Smooth muscle cell (in vitro differentiated cells): ENCODE data around the gene RMI2. TPM values are rescaled to one million over a fixed set of nuclear protein-coding genes. Genes with fewer than 3 reads are reported as not detected.

Source experiments
- DNase-seq: peaks from one replicate; lab custom pipeline; 2025; ENCODE audit not compliant: unreplicated experiment; lab: John Stamatoyannopoulos, UW
- H2AFZ ChIP-seq: fragments of 200-600 bp; sonication (generic); 2 replicates; pipeline ENCODE4 v1.6.0; 2016; ENCODE audit warnings: antibody characterized with exemption, low read depth, mild to moderate bottlenecking
- H3F3A ChIP-seq: fragments of 200-600 bp; sonication (generic); 2 replicates; pipeline ENCODE4 v1.6.0; 2017; ENCODE audit warnings: antibody characterized with exemption, low read depth
- H3K27ac ChIP-seq: fragments of 200-600 bp; sonication (generic); 2 replicates; pipeline ENCODE4 v1.5.1; 2016; ENCODE audit warnings: low read depth, mild to moderate bottlenecking
- H3K27me3 ChIP-seq: fragments of 200-600 bp; sonication (generic); 2 replicates; pipeline ENCODE4 v1.6.1; 2016; ENCODE audit warnings: low read depth, mild to moderate bottlenecking
- H3K36me3 ChIP-seq: fragments of 200-600 bp; sonication (generic); 2 replicates; pipeline ENCODE4 v1.5.1; 2016; ENCODE audit warnings: low read depth
- H3K4me1 ChIP-seq: fragments of 200-600 bp; sonication (generic); 2 replicates; pipeline ENCODE4 v1.5.1; 2016; ENCODE audit warnings: low read depth
- H3K4me2 ChIP-seq: fragments of 200-600 bp; sonication (generic); 2 replicates; pipeline ENCODE4 v1.6.0; 2016; ENCODE audit warnings: mild to moderate bottlenecking
- H3K4me3 ChIP-seq: fragments of 200-600 bp; sonication (generic); 2 replicates; pipeline ENCODE4 v1.5.1; 2016; ENCODE audit warnings: mild to moderate bottlenecking
- H3K79me2 ChIP-seq: fragments of 200-600 bp; sonication (generic); 2 replicates; pipeline ENCODE4 v1.6.0; 2016; ENCODE audit warnings: low read depth, mild to moderate bottlenecking
- H3K9ac ChIP-seq: fragments of 200-600 bp; sonication (generic); 2 replicates; pipeline ENCODE4 v1.6.0; 2016; ENCODE audit warnings: low read depth
- H3K9me3 ChIP-seq: fragments of 200-600 bp; sonication (generic); replicated peaks from 2 replicates; pipeline ENCODE4 v1.5.1; 2016; ENCODE audit warnings: low read depth
- H4K20me1 ChIP-seq: fragments of 200-600 bp; sonication (generic); 2 replicates; pipeline ENCODE4 v1.6.0; 2016; ENCODE audit warnings: low read depth
- CTCF ChIP-seq: fragments of 200-600 bp; sonication (generic); IDR thresholded peaks from 2 replicates; pipeline ENCODE4 v1.5.1; 2017; ENCODE audit warnings: borderline replicate concordance, mild to moderate bottlenecking, antibody characterized with exemption; ENCODE audit not compliant: insufficient read depth, poor library complexity, severe bottlenecking
- WGBS: methylation state at CpG from one replicate; pipeline ENCODE4 v1.1.7; 2016; ENCODE audit warnings: low lambda C conversion rate; 5-methylcytosine and 5-hydroxymethylcytosine counted together
- polyA plus RNA-seq: library from polyadenylated mRNA; unstranded; fragments of >200 nt; fragmentation: Nextera tagmentation; extraction: Ambion mirVana; gene quantifications from 2 replicates; pipeline ENCODE4 v1.2.1, GENCODE V29; 2016
- total RNA-seq: library from RNA; depleted of rRNA; stranded (reverse); fragments of >200 nt; gene quantifications from 2 replicates; pipeline ENCODE4 v1.2.3, GENCODE V29; 2014

The RMI2 gene
- total and polyA plus RNA-seq, 2 experiments from 2014 or later = 6.1 to 11.3 TPM

DNA sequence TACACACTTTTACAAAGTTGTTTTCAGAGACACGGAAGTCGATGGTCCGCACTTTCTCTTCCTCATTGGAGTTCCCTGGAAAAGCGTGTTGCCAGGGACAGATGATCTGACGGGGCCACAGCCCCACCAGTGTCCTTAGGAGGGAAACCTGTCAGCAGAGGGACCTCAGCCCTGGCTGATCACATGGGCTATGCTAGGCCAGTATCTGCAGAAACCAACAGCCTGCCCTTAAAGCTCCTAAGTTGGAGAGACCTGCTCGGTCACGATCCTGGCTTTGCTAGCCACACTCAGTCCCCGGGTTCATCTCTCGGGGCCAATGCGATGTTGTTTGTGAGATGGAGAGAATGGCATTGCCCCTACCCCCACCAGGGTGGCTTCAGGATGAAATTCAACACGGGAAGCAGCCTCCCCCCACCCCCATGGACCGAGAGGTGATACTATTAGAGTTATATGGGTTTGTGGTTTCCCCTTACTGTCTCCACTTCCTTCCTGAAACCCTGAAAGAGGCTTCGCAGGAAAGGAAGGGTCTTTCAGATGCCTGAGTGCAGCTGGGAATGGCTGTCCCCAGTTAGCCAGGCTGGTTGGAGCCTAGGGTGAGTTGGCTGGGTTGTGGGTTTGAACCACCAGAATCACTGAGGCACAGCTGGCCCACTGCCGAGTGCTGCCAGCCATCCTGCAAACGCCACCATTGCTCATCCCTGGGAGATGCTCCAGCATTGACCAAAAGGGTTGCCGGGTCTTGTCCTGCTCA lies 16.6 kb downstream of the RMI2 start:
- DNase-seq = no peak
- no peak overlapping the region for H3K4me2 ChIP-seq
- H3K9ac ChIP-seq = no peak overlapping the region
- H3K79me2 ChIP-seq = no peaks in the 10 kb centered on the region
- H3K27ac ChIP-seq = no peak overlapping the region
- no peaks in the 10 kb centered on the region for H3F3A ChIP-seq
- H3K36me3 ChIP-seq = no peaks in the 10 kb centered on the region
- H3K4me3 ChIP-seq = no peak overlapping the region
- no peaks in the 10 kb centered on the region for H3K27me3 ChIP-seq
- H3K9me3 ChIP-seq = no peaks in the 10 kb centered on the region
- WGBS = 78% methylated on average over 16 of the region's 16 CpGs
- no peak for TF ChIP-seq CTCF
- H2AFZ ChIP-seq = no peak overlapping the region
- no peaks in the 10 kb centered on the region for H4K20me1 ChIP-seq
- peaks cover 9% of the 10 kb centered on the region for H3K4me1 ChIP-seq

DNA sequence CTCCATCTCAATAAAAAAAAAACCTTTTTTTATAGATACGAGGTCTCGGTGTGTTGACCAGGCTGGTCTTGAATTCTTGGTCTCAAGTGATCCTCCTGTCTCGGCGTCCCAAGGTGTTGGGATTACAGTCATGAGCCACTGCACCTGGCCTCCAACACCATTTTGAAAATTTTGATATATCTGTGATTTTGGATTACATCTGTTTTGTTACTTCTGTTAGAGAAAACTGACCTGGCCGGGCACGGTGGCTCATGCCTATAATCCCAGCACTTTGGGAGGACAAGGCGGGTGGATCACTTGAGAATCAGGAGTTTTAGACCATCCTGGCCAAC lies 18.6 kb downstream of the RMI2 start:
- Histone ChIP-seq H2AFZ (no peak overlapping the region), H3K79me2 (no peaks in the 10 kb centered on the region), H3K4me2 (no peak overlapping the region), H4K20me1 (no peaks in the 10 kb centered on the region), H3K36me3 (no peaks in the 10 kb centered on the region), H3K4me1 (peaks cover 9% of the 10 kb centered on the region), H3K27me3 (no peaks in the 10 kb centered on the region), H3K9ac (no peak overlapping the region), H3K4me3 (no peak overlapping the region), H3K27ac (no peak overlapping the region), H3K9me3 (no peaks in the 10 kb centered on the region), H3F3A (no peaks in the 10 kb centered on the region)
- 67% methylated on average over 7 of the region's 7 CpGs for WGBS
- DNase-seq = no peak
- TF ChIP-seq CTCF = no peak

DNA sequence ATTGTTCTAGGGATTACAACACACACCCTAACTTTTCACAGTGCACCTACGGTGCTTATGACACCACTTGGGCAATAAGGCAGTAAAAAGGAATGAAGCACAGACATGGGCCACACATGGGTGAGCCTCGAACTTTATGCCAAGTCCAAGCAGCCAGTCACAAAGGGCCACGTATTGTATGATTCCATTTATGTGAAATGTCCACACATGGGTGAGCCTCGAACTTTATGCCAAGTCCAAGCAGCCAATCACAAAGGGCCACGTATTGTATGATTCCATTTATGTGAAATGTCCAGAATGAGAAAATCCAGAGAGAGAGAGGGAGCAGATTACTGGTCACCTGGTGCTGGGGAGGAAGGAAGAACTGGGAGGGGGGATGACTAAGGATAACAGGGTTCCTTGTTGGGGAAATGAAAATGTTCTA lies 22.2 kb downstream of the RMI2 start:
- WGBS = 95% methylated on average over 5 of the region's 5 CpGs
- no peak for DNase-seq

More for the DNA sequence above, 22.2 kb downstream of the RMI2 start:
- H3K27me3 ChIP-seq = no peaks in the 10 kb centered on the region
- no peaks in the 10 kb centered on the region for H3F3A ChIP-seq
- H3K79me2 ChIP-seq = no peaks in the 10 kb centered on the region
- no peak for TF ChIP-seq CTCF
- no peak overlapping the region for H3K9ac ChIP-seq
- H3K4me3 ChIP-seq = no peak overlapping the region
- H3K4me1 ChIP-seq = peaks cover 9% of the 10 kb centered on the region
- no peaks in the 10 kb centered on the region for H3K9me3 ChIP-seq
- no peaks in the 10 kb centered on the region for H4K20me1 ChIP-seq
- no peak overlapping the region for H3K27ac ChIP-seq
- H3K36me3 ChIP-seq = no peaks in the 10 kb centered on the region
- no peak overlapping the region for H2AFZ ChIP-seq
- no peak overlapping the region for H3K4me2 ChIP-seq
